Peyer's patch (tissue), 4 donors: ENCODE results near the gene TCF21.

ENCODE experiments used
- POLR2A ChIP-seq, 2 donors: fragments of 450-650 bp; IDR thresholded peaks; one replicate each; pipeline ENCODE4 v1.5.1; 2017; ENCODE audit warnings: antibody characterized with exemption in 2 of 2, mild to moderate bottlenecking in 2 of 2, moderate library complexity in 2 of 2
- TF ChIP-seq, protein P1 (sequence below), 6 experiments: fragments of 450-650 bp in 4 of 6; fragments of 200-600 bp in 2 of 6; sonication (generic) in 1 of 6; IDR thresholded peaks; one replicate each; pipeline ENCODE4 v1.5.1; 2017 to 2019; ENCODE audit warnings: antibody characterized with exemption in 6 of 6, mild to moderate bottlenecking in 3 of 6, moderate library complexity in 1 of 6

DNA sequence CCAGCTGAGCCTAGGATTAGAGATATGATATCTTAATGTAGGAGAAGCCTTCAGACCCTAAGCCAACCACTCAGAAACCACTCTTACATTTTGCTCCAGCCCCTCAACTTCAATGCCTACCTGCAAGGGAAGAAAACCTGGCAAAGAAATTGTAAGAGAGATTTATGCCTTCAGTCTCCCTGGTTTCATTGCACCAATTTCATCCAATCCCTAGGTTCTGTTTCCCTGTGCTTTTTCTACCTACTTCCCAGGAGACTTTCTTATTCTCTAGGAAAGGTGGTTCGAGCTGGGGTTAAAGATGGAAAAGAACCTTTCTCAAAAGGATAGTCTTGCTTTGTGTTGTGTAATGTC is 1.1 kb upstream of the TCF21 start:
- TF ChIP-seq POLR2A (IDR thresholded peaks at IDR 0.05): no peak
- TF ChIP-seq, protein P1, sequence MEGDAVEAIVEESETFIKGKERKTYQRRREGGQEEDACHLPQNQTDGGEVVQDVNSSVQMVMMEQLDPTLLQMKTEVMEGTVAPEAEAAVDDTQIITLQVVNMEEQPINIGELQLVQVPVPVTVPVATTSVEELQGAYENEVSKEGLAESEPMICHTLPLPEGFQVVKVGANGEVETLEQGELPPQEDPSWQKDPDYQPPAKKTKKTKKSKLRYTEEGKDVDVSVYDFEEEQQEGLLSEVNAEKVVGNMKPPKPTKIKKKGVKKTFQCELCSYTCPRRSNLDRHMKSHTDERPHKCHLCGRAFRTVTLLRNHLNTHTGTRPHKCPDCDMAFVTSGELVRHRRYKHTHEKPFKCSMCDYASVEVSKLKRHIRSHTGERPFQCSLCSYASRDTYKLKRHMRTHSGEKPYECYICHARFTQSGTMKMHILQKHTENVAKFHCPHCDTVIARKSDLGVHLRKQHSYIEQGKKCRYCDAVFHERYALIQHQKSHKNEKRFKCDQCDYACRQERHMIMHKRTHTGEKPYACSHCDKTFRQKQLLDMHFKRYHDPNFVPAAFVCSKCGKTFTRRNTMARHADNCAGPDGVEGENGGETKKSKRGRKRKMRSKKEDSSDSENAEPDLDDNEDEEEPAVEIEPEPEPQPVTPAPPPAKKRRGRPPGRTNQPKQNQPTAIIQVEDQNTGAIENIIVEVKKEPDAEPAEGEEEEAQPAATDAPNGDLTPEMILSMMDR (IDR thresholded peaks at IDR 0.05): no peak
